ENCODE measurements around the gene TAF4.

GRCh38 chr20:62088258-62089127 lies 22.8 kb upstream of the TAF4 start:
- TF ChIP-seq CTCF (IDR thresholded peaks at IDR 0.05) (peak in 1 of 7 experiments; percentile 5), POLR2A (IDR thresholded peaks at IDR 0.05) (no peak)

Data from body of pancreas (tissue), 4 donors.